Endometrial microvascular endothelial cells (primary cell): Measurements from ENCODE around the gene SNAPC2. TPM values are rescaled to one million over a fixed set of nuclear protein-coding genes. Genes with fewer than 3 reads are reported as not detected.
"Not testable (repeated sequence)": the region's sequence is repeated elsewhere in the genome, so short reads cannot be mapped to it uniquely, and the experiment has no call there.

Experiments used
- in situ Hi-C: cut with HindIII; loops from 2 replicates; pipeline ENCODE4 v1.10.0; 2017; ENCODE audit warnings: low sequenced_read_pairs, low pct_unique_long_range_greater_than_20kb; ENCODE audit errors: inconsistent ontology term
- total RNA-seq: library from RNA; depleted of rRNA; stranded (reverse); fragments of >200 nt; gene quantifications from one replicate; pipeline ENCODE4 v1.2.3, GENCODE V29; 2015; ENCODE audit errors: inconsistent ontology term

SNAPC2 gene
- total RNA-seq, 1 donor from 2014 or later: 46.8 TPM

- in situ Hi-C loops: no loop called here
These were observed 2.7 kb upstream of the SNAPC2 start for GRCh38 chr19:7917267-7918061.

DNA sequence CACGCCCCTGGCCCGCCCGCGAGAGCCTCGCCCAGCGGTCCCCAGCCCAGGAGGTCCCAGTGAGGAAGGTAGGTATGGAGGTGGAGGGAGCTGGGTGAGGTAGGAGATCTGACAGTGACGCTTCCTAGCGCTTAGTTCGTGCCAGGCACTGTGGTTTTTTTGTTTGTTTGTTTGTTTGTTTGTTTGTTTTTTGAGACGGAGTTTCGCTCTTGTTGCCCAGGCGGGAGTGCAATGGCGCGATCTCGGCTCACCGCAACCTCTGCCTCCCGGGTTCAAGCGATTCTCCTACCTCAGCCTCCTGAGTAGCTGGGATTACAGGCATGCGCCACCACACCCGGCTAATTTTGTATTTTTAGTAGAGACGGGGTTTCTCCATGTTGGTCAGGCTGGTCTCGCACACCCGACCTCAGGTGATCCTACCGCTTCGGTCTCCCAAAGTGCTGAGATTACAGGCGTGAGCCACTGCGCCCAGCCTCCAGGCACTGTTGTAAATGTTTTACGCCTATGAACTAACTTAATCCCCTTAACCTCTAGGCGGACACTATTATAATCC, 2.0 kb upstream of the SNAPC2 start:
- in situ Hi-C loops: not testable (repeated sequence)

- in situ Hi-C loops: no loop called here
These were observed 1.3 kb upstream of the SNAPC2 start for GRCh38 chr19:7918615-7919421.

DNA sequence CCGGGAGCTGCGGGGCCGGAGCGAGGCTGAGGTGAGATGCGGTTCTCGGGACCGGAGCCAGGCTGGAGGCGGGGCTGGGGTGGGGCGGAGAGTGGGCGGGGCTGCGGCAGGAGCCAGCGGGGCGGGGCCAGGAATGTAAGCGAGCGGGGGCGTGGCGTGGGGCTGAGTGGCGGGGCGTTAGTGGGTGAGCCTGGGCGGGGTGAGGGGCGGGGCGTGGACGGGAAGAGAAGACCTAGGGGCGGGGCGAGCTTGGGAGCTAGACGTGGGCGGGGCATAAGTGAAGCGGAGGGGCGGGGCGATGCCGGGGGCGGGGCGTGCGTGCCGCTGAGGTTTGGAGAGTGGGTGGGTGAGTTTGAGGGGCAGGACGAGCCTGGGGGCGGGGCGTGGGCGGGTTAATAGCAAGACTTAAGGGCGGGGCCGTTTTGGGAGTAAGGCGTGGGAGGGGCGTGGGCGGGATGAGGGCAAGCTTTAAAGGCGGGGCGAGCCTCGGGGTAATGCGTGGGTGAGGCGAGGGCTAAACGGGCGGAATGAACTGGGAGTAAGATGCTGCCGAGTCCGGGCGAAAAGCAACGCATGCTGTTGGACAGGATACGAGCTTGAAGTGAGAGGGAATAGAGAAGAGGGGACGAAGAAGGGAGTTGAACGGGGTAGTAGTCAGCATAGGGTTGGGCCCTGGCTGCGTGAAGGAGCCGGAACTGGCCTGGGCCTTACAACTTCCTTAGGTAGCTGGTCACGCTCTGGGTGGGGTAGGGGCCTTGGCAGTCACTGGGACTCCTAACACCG, 572 bp downstream of the SNAPC2 start:
- in situ Hi-C loops: no loop called here

GRCh38 chr19:7921302-7921966, 1.3 kb downstream of the SNAPC2 start:
- in situ Hi-C loops: no loop called here

DNA sequence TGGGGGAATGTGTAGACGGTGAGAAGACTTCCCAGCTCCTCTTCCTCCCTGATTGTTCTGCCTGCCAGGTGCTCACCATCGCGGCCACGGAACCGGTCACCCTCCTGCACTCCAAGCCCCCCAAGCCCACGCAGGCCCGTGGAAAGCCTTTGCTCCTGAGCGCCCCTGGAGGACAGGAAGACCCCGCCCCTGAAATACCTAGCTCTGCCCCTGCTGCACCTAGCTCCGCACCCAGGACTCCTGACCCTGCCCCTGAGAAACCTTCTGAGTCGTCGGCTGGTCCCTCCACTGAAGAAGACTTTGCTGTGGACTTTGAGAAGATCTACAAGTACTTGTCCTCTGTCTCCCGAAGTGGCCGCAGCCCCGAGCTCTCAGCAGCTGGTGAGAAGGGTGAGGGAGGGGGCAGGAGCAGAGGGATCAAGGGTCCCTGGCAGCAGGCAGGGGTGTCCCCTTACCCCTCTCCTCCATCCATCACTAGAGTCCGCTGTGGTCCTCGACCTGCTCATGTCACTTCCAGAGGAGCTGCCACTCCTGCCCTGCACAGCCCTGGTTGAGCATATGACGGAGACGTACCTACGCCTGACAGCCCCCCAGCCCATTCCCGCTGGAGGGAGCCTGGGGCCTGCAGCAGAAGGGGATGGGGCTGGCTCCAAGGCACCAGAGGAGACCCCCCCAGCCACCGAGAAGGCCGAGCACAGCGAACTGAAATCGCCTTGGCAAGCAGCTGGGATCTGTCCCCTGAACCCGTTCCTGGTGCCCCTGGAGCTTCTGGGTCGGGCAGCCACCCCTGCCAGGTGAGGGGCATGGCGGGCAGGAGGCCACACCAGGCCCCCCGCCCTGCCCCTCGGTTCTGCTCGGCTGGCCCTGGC, 2.1 kb downstream of the SNAPC2 start:
- in situ Hi-C loops: no loop called here

- in situ Hi-C loops: no loop called here
These were observed 2.7 kb downstream of the SNAPC2 start for GRCh38 chr19:7922836-7923195.

DNA sequence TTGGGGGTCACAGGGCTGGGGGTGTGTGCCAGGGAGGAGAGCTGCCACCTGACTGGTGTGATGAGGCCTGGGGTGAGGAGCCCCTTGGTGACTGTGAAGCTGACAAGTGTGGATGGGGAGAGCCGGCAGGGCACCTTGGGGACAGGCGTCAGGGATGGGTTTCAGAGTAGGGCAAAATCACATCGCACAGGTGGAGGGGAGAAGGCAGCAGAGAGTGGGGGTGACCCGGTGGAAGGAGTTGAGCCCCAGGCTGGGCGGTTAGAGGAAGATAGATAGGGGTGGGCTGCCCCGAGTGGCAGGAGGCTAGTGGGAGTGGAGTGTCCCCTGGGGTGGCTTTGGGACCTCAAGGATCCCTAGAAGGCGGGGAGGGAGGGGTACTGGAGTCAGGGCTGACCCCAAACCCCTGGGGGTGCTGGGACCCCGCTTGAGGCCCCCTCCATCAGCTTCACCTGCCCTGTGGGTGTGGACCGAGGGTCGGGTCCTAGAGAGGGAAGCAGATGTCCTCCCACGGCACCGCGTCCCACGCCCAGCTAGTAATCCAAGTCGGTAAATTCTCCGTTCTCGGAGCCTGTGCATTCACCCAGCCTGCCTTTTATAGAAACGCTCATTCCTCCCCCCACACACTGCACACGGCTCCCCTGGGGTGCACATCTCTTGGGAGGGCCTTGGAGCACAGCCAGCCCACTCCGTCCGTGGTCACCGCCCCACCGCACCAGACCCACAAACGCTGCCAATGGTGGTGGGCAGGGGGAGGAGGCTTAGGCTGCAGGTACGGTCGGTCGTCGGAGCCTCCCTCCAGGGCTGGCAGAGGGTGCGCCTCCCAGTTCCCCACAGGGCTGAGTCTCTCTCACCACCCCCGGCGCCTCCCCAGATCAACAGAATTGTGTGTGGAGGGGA, 3.4 kb downstream of the SNAPC2 start:
- in situ Hi-C loops: no loop called here

DNA sequence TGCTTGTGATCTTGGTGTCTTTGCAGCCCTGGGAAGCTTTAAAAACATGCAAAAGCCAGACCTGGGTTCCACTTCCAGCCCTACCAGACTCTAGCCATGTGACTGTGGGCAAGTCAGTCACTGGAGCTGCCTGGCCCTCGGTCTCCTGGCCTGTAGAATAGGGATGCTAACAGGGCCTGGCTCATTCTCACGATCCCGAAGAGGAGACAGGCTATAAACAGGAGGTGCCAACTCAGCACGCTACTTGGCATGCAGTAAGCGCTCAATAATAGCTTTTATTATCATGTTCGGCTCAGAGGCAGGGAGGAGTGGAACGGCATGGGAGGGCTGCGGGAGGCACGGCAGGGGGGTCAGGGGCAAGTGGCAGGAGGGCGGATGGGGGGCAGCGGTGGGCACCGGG, 4.1 kb downstream of the SNAPC2 start:
- in situ Hi-C loops: no loop called here

- in situ Hi-C loops: no loop called here
These were observed 4.6 kb downstream of the SNAPC2 start for GRCh38 chr19:7924651-7925170.

DNA sequence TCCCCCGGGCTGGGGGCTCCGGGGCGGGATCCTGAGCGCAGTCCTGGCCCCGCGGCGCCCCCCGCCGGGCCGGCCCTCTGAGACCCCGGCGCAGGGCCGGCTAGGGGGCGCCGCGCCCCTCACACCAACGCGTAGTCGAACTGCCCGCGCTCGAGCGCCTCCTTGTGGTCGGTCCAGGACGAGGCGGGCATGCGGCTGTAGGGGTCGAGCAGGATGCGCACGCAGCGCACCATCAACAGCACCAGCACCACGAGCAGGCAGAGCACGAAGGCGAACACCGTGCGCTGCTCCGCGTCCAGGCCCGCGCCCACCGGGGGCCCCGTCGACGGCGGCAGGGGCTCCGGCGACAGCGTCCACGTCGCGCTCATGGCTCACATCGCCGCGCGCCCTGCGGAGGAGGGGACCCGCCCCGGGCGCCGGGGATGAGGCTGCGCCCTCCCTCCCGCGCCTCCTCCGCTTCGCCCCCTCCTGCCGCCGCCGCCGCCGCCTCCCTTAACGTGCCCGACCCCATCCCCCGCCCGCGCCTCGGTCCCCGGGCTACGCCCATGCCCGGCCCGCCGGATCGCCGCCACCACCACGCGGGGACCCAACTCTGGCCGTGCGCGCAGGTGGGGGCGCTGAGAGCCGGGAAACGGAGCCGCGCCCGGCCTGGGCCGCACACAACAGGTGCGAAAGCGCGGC, 5.2 kb downstream of the SNAPC2 start:
- in situ Hi-C loops: no loop called here

- in situ Hi-C loops: no loop called here
These were observed 6.0 kb downstream of the SNAPC2 start, which contains the start of gene CTXN1 for GRCh38 chr19:7926021-7926726. TSS of gene CTXN1 (minus strand) at chr19:7926135. CDS start at chr19:7925538, 597 bp downstream.

GRCh38 chr19:7926727-7927604, 6.8 kb downstream of the SNAPC2 start:
- in situ Hi-C loops: no loop called here

DNA sequence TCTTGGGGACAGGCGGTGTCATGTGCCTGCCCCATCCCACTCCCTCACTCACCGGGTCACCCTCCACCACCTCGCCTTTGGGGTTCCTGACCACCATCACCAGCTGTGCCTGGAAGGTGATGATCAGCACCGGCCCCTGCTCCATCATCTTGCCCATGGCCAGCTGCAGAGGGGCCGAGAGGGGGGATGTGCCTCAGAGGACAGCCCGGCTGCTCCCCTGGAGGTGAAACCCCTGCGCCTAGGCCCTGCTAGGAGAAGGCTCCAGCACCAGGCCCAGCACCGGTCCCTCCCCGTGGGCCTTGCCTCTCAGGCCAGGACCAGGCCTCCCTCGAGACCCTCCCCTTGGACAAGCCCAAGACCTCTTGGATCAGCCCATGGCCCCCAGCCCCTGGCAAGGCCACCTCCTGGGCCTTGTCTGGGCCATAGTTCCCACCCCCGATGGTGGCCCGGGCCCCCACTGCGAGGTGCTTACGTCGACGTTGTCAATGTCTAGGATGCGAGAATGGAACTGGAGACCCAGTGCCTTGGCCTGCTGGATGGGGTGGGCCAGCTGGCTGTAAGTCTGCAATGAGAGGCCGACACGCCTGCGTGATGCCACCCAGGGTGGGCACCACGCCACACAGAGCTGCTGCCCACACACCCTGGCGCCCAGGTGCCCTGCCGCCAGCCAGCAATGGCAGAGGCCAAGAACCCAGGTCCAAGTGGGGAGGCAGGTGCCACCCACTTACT, 7.6 kb downstream of the SNAPC2 start:
- in situ Hi-C loops: no loop called here
